K562 (cell line): ENCODE data around the gene NUP205. TPM values are rescaled to one million over a fixed set of nuclear protein-coding genes. Genes with fewer than 3 reads are reported as not detected.

Experiments used
- C11orf30 ChIP-seq: fragments of 450-650 bp; IDR thresholded peaks from 2 replicates; pipeline ENCODE4 v1.6.1; 2016; ENCODE audit warnings: low read depth, mild to moderate bottlenecking
- CHD2 ChIP-seq: IDR thresholded peaks from 2 replicates; pipeline ENCODE4 v1.6.1; 2011; ENCODE audit warnings: low read depth, low read length
- FUS ChIP-seq: fragments of 200-400 bp; formaldehyde crosslinking; optimal IDR thresholded peaks from 2 replicates; pipeline ENCODE3; 2017; ENCODE audit warnings: low read depth, low read length
- HDGF ChIP-seq: fragments of 450-650 bp; IDR thresholded peaks from 2 replicates; pipeline ENCODE4 v1.6.1; 2016
- KLF6 ChIP-seq: fragments of 250-450 bp; sonication (Bioruptor Pico); IDR thresholded peaks from 2 replicates; pipeline ENCODE4 v1.4.0; 2020; ENCODE audit warnings: mild to moderate bottlenecking, moderate library complexity, borderline replicate concordance
- LARP7 ChIP-seq: fragments of 450-650 bp; IDR thresholded peaks from 2 replicates; pipeline ENCODE4 v1.6.1; 2016
- MCM3 ChIP-seq: fragments of 450-650 bp; IDR thresholded peaks from 2 replicates; pipeline ENCODE4 v1.6.1; 2016
- SMARCB1 ChIP-seq: IDR thresholded peaks from 2 replicates; pipeline ENCODE4 v1.6.1; 2011; ENCODE audit warnings: improper control_type of control experiment, low read depth; ENCODE audit not compliant: insufficient read length
- SRSF1 ChIP-seq: fragments of 200-400 bp; formaldehyde crosslinking; IDR thresholded peaks from 2 replicates; pipeline ENCODE4 v1.6.1; 2017; ENCODE audit warnings: mild to moderate bottlenecking, low read depth, low read length, moderate library complexity
- STAG1 ChIP-seq: sonication (generic); formaldehyde crosslinking; IDR thresholded peaks from 2 replicates; pipeline ENCODE4 v1.5.0; 2020; ENCODE audit warnings: missing genetic modification reagents, borderline replicate concordance
- ZNF197 ChIP-seq: fragments of 200-800 bp; sonication (Bioruptor generic); IDR thresholded peaks from 2 replicates; pipeline ENCODE4 v1.6.1; 2016; ENCODE audit warnings: low read depth, missing genetic modification characterization, missing compliant biosample characterization
- polyA plus RNA-seq, 8 experiments: library from polyadenylated mRNA; depleted of rRNA in 4 of 8; stranded (reverse) in 5 of 8; unstranded in 3 of 8; fragments of >200 nt; fragmentation: Nextera tagmentation in 2 of 8; fragmentation: Illumina TruSeq in 1 of 8; extraction: Ambion mirVana in 2 of 8; extraction: Trizol in 1 of 8; gene quantifications; 2 replicates each; pipeline versions ENCODE4 v1.2.1 to v1.2.3, GENCODE V29; 2011 to 2014; ENCODE audit warnings: inconsistent platforms in 1 of 8, missing spikeins in 1 of 8
- total RNA-seq, 7 experiments: library from RNA; depleted of rRNA in 6 of 7; stranded (reverse); fragments of >200 nt in 6 of 7; fragmentation: Illumina TruSeq in 2 of 7; extraction: Trizol in 2 of 7; gene quantifications; 2 replicates each; pipeline versions ENCODE4 v1.2.1 to v1.2.3, GENCODE V29; 2011 to 2021; ENCODE audit warnings: low replicate concordance in 1 of 7
- TF ChIP-seq, protein P1 (sequence below): fragments of 200-600 bp; sonication (generic); IDR thresholded peaks from one replicate; pipeline ENCODE4 v1.6.1; 2012; ENCODE audit warnings: mild to moderate bottlenecking, low read depth, low read length, inconsistent platforms
- TF ChIP-seq, protein P2 (sequence below): fragments of 250-450 bp; sonication (Bioruptor Pico); IDR thresholded peaks from 2 replicates; pipeline ENCODE4 v1.9.0; 2021; ENCODE audit warnings: mild to moderate bottlenecking
- TF ChIP-seq, protein P3 (sequence below): sonication (generic); formaldehyde crosslinking; IDR thresholded peaks from 2 replicates; pipeline ENCODE4 v1.9.0; 2022; ENCODE audit warnings: mild to moderate bottlenecking, missing genetic modification reagents
- TF ChIP-seq, protein P4 (sequence below), 2 experiments: fragments of 450-650 bp; conservative IDR thresholded peaks; 2 replicates each; pipeline ENCODE4 v1.6.1; 2017; ENCODE audit warnings: mild to moderate bottlenecking in 2 of 2, moderate library complexity in 2 of 2

The NUP205 gene
- total and polyA plus RNA-seq, 9 of the 15 experiments (the other 6 are each of a cell fraction or from before 2014, with no cell fraction given) = 101 to 282 (median 193) TPM

- TF ChIP-seq, protein P1, sequence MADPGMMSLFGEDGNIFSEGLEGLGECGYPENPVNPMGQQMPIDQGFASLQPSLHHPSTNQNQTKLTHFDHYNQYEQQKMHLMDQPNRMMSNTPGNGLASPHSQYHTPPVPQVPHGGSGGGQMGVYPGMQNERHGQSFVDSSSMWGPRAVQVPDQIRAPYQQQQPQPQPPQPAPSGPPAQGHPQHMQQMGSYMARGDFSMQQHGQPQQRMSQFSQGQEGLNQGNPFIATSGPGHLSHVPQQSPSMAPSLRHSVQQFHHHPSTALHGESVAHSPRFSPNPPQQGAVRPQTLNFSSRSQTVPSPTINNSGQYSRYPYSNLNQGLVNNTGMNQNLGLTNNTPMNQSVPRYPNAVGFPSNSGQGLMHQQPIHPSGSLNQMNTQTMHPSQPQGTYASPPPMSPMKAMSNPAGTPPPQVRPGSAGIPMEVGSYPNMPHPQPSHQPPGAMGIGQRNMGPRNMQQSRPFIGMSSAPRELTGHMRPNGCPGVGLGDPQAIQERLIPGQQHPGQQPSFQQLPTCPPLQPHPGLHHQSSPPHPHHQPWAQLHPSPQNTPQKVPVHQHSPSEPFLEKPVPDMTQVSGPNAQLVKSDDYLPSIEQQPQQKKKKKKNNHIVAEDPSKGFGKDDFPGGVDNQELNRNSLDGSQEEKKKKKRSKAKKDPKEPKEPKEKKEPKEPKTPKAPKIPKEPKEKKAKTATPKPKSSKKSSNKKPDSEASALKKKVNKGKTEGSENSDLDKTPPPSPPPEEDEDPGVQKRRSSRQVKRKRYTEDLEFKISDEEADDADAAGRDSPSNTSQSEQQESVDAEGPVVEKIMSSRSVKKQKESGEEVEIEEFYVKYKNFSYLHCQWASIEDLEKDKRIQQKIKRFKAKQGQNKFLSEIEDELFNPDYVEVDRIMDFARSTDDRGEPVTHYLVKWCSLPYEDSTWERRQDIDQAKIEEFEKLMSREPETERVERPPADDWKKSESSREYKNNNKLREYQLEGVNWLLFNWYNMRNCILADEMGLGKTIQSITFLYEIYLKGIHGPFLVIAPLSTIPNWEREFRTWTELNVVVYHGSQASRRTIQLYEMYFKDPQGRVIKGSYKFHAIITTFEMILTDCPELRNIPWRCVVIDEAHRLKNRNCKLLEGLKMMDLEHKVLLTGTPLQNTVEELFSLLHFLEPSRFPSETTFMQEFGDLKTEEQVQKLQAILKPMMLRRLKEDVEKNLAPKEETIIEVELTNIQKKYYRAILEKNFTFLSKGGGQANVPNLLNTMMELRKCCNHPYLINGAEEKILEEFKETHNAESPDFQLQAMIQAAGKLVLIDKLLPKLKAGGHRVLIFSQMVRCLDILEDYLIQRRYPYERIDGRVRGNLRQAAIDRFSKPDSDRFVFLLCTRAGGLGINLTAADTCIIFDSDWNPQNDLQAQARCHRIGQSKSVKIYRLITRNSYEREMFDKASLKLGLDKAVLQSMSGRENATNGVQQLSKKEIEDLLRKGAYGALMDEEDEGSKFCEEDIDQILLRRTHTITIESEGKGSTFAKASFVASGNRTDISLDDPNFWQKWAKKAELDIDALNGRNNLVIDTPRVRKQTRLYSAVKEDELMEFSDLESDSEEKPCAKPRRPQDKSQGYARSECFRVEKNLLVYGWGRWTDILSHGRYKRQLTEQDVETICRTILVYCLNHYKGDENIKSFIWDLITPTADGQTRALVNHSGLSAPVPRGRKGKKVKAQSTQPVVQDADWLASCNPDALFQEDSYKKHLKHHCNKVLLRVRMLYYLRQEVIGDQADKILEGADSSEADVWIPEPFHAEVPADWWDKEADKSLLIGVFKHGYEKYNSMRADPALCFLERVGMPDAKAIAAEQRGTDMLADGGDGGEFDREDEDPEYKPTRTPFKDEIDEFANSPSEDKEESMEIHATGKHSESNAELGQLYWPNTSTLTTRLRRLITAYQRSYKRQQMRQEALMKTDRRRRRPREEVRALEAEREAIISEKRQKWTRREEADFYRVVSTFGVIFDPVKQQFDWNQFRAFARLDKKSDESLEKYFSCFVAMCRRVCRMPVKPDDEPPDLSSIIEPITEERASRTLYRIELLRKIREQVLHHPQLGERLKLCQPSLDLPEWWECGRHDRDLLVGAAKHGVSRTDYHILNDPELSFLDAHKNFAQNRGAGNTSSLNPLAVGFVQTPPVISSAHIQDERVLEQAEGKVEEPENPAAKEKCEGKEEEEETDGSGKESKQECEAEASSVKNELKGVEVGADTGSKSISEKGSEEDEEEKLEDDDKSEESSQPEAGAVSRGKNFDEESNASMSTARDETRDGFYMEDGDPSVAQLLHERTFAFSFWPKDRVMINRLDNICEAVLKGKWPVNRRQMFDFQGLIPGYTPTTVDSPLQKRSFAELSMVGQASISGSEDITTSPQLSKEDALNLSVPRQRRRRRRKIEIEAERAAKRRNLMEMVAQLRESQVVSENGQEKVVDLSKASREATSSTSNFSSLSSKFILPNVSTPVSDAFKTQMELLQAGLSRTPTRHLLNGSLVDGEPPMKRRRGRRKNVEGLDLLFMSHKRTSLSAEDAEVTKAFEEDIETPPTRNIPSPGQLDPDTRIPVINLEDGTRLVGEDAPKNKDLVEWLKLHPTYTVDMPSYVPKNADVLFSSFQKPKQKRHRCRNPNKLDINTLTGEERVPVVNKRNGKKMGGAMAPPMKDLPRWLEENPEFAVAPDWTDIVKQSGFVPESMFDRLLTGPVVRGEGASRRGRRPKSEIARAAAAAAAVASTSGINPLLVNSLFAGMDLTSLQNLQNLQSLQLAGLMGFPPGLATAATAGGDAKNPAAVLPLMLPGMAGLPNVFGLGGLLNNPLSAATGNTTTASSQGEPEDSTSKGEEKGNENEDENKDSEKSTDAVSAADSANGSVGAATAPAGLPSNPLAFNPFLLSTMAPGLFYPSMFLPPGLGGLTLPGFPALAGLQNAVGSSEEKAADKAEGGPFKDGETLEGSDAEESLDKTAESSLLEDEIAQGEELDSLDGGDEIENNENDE = no peak
- TF ChIP-seq, protein P2, sequence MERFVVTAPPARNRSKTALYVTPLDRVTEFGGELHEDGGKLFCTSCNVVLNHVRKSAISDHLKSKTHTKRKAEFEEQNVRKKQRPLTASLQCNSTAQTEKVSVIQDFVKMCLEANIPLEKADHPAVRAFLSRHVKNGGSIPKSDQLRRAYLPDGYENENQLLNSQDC = peak; percentile 8; the same call in 1 of the 2 replicates
- peak; percentile 83 for TF ChIP-seq C11orf30
- no peak for TF ChIP-seq SRSF1
- TF ChIP-seq FUS = no peak
- TF ChIP-seq STAG1 = no peak
- TF ChIP-seq, protein P3, sequence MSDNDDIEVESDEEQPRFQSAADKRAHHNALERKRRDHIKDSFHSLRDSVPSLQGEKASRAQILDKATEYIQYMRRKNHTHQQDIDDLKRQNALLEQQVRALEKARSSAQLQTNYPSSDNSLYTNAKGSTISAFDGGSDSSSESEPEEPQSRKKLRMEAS (CRISPR knock-in tag) = peak; percentile 97
- no peak for TF ChIP-seq HDGF
- TF ChIP-seq KLF6 (CRISPR knock-in tag) = no peak; the same call in 1 of the 2 replicates
- TF ChIP-seq MCM3 = no peak
- TF ChIP-seq, protein P4, sequence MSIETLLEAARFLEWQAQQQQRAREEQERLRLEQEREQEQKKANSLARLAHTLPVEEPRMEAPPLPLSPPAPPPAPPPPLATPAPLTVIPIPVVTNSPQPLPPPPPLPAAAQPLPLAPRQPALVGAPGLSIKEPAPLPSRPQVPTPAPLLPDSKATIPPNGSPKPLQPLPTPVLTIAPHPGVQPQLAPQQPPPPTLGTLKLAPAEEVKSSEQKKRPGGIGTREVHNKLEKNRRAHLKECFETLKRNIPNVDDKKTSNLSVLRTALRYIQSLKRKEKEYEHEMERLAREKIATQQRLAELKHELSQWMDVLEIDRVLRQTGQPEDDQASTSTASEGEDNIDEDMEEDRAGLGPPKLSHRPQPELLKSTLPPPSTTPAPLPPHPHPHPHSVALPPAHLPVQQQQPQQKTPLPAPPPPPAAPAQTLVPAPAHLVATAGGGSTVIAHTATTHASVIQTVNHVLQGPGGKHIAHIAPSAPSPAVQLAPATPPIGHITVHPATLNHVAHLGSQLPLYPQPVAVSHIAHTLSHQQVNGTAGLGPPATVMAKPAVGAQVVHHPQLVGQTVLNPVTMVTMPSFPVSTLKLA (conservative IDR thresholded peaks at IDR 0.05) = peak; percentile 92 to 96
- TF ChIP-seq CHD2 = no peak
- TF ChIP-seq ZNF197 (CRISPR knock-in tag) = peak; percentile 82; the same call in 1 of the 2 replicates
- TF ChIP-seq SMARCB1 = no peak
- TF ChIP-seq LARP7 = no peak
These were observed at the start of gene NUP205 (continued) for GRCh38 chr7:135557455-135558336.
